ENCODE results near the gene DBNL. TPM values are rescaled to one million over a fixed set of nuclear protein-coding genes. Genes with fewer than 3 reads are reported as not detected.
"Not testable (repeated sequence)": the region's sequence is repeated elsewhere in the genome, so short reads cannot be mapped to it uniquely, and the experiment has no call there.

Gene DBNL
- total and polyA plus RNA-seq, 2 donors (not counting 1 experiment from before 2014, with no cell fraction given), result 335 to 386 TPM

GRCh38 chr7:44022069-44022468, 22.4 kb upstream of the DBNL start:
- H3K27me3 Mint-ChIP-seq; H3K4me3 ChIP-seq (ENCODE audit: control extremely low read depth in 1 of 5, extremely low read depth in 1 of 5, insufficient read depth in 1 of 5, low read depth in 2 of 5, low read length in 4 of 5); H3K27ac ChIP-seq (ENCODE audit: low read length in 2 of 2); H3K9me3 ChIP-seq (ENCODE audit: control extremely low read depth in 1 of 3, control insufficient read depth in 2 of 3, insufficient read depth in 1 of 3, low read length in 2 of 3); POLR2A ChIA-PET; H3K27ac Mint-ChIP-seq; intact Hi-C loops (cut with micrococcal nuclease); ATAC-seq (ENCODE audit: low read depth); H2AFZ ChIP-seq (ENCODE audit: insufficient read depth, low read depth, low read length, poor library complexity, severe bottlenecking); H3K4me3 Mint-ChIP-seq; DNase-seq; H3K36me3 ChIP-seq (replicated peaks in 1 of 2; ENCODE audit: control extremely low read depth in 1 of 2, control insufficient read depth in 1 of 2, extremely low read depth in 1 of 2, insufficient read depth in 2 of 2, low read length in 1 of 2); H4K20me1 ChIP-seq (ENCODE audit: control insufficient read depth, insufficient read depth, low read length, poor library complexity, severe bottlenecking); H3K9me3 Mint-ChIP-seq (ENCODE audit: insufficient read depth); H3K27me3 ChIP-seq (replicated peaks in 1 of 4; ENCODE audit: control extremely low read depth in 1 of 4, control insufficient read depth in 3 of 4, insufficient read depth in 4 of 4, low read length in 3 of 4); H3K4me2 ChIP-seq (replicated peaks; ENCODE audit: low read depth, low read length, poor library complexity, severe bottlenecking); H3K9ac ChIP-seq (ENCODE audit: low read length); H3K79me2 ChIP-seq (ENCODE audit: control insufficient read depth, insufficient read depth, low read length): not testable (repeated sequence)
- 90% methylated on average over 3 of the region's 7 CpGs for WGBS (ENCODE audit: insufficient coverage)
- CTCF ChIA-PET, result interaction anchor here (1.4 to 3.1 kb wide), 2 partner anchors 58 to 175 kb away, joined by 4 to 15 read pairs; no protein-coding TSS in a partner anchor
- H3K4me1 Mint-ChIP-seq, result peaks cover 17% of the 10 kb centered on the region
- H3K4me1 ChIP-seq (ENCODE audit: control insufficient read depth in 2 of 2, insufficient read depth in 2 of 2, low read length in 2 of 2), result peaks cover 4 to 27% of the 10 kb centered on the region in 2 donors

GRCh38 chr7:44022796-44023467, 21.6 kb upstream of the DBNL start:
- peaks cover 4 to 23% of the 10 kb centered on the region in 2 donors for H3K4me1 ChIP-seq (ENCODE audit: control insufficient read depth in 2 of 2, insufficient read depth in 2 of 2, low read length in 2 of 2)
- intact Hi-C loops (cut with micrococcal nuclease); H3K27ac ChIP-seq (ENCODE audit: low read length in 2 of 2); POLR2A ChIA-PET; H3K9me3 Mint-ChIP-seq (ENCODE audit: insufficient read depth); H3K4me2 ChIP-seq (replicated peaks; ENCODE audit: low read depth, low read length, poor library complexity, severe bottlenecking); CTCF ChIA-PET; H3K4me3 ChIP-seq (ENCODE audit: control extremely low read depth in 1 of 5, extremely low read depth in 1 of 5, insufficient read depth in 1 of 5, low read depth in 2 of 5, low read length in 4 of 5); H3K9me3 ChIP-seq (ENCODE audit: control extremely low read depth in 1 of 3, control insufficient read depth in 2 of 3, insufficient read depth in 1 of 3, low read length in 2 of 3); H3K9ac ChIP-seq (ENCODE audit: low read length); H3K27me3 ChIP-seq (replicated peaks in 1 of 4; ENCODE audit: control extremely low read depth in 1 of 4, control insufficient read depth in 3 of 4, insufficient read depth in 4 of 4, low read length in 3 of 4); DNase-seq; H2AFZ ChIP-seq (ENCODE audit: insufficient read depth, low read depth, low read length, poor library complexity, severe bottlenecking); H3K27ac Mint-ChIP-seq; H3K27me3 Mint-ChIP-seq; ATAC-seq (ENCODE audit: low read depth); H3K79me2 ChIP-seq (ENCODE audit: control insufficient read depth, insufficient read depth, low read length); H4K20me1 ChIP-seq (ENCODE audit: control insufficient read depth, insufficient read depth, low read length, poor library complexity, severe bottlenecking); H3K36me3 ChIP-seq (replicated peaks in 1 of 2; ENCODE audit: control extremely low read depth in 1 of 2, control insufficient read depth in 1 of 2, extremely low read depth in 1 of 2, insufficient read depth in 2 of 2, low read length in 1 of 2); H3K4me3 Mint-ChIP-seq: not testable (repeated sequence)
- peaks cover 15% of the 10 kb centered on the region for H3K4me1 Mint-ChIP-seq
- no CpG with 5 or more reads among the region's 6 CpGs for WGBS (ENCODE audit: insufficient coverage)

- H3K36me3 ChIP-seq (replicated peaks in 1 of 2; ENCODE audit: control extremely low read depth in 1 of 2, control insufficient read depth in 1 of 2, extremely low read depth in 1 of 2, insufficient read depth in 2 of 2, low read length in 1 of 2); H3K79me2 ChIP-seq (ENCODE audit: control insufficient read depth, insufficient read depth, low read length); H3K4me3 ChIP-seq (ENCODE audit: control extremely low read depth in 1 of 5, extremely low read depth in 1 of 5, insufficient read depth in 1 of 5, low read depth in 2 of 5, low read length in 4 of 5); H3K9ac ChIP-seq (ENCODE audit: low read length); POLR2A ChIA-PET; H3K4me1 Mint-ChIP-seq; H3K9me3 Mint-ChIP-seq (ENCODE audit: insufficient read depth); H3K27ac ChIP-seq (ENCODE audit: low read length in 2 of 2); H3K27me3 ChIP-seq (replicated peaks in 1 of 4; ENCODE audit: control extremely low read depth in 1 of 4, control insufficient read depth in 3 of 4, insufficient read depth in 4 of 4, low read length in 3 of 4); H3K27ac Mint-ChIP-seq; H3K4me3 Mint-ChIP-seq; H2AFZ ChIP-seq (ENCODE audit: insufficient read depth, low read depth, low read length, poor library complexity, severe bottlenecking); H4K20me1 ChIP-seq (ENCODE audit: control insufficient read depth, insufficient read depth, low read length, poor library complexity, severe bottlenecking); ATAC-seq (ENCODE audit: low read depth); intact Hi-C loops (cut with micrococcal nuclease); H3K4me1 ChIP-seq (ENCODE audit: control insufficient read depth in 2 of 2, insufficient read depth in 2 of 2, low read length in 2 of 2); H3K27me3 Mint-ChIP-seq; DNase-seq; H3K9me3 ChIP-seq (ENCODE audit: control extremely low read depth in 1 of 3, control insufficient read depth in 2 of 3, insufficient read depth in 1 of 3, low read length in 2 of 3); CTCF ChIA-PET; H3K4me2 ChIP-seq (replicated peaks; ENCODE audit: low read depth, low read length, poor library complexity, severe bottlenecking): not testable (repeated sequence)
- no CpG with 5 or more reads among the region's 11 CpGs for WGBS (ENCODE audit: insufficient coverage)
Measured at GRCh38 chr7:44029433-44029832, 15.1 kb upstream of the DBNL start.

- CTCF ChIA-PET; H2AFZ ChIP-seq (ENCODE audit: insufficient read depth, low read depth, low read length, poor library complexity, severe bottlenecking); H3K4me2 ChIP-seq (replicated peaks; ENCODE audit: low read depth, low read length, poor library complexity, severe bottlenecking); H3K27me3 Mint-ChIP-seq; H3K9me3 Mint-ChIP-seq (ENCODE audit: insufficient read depth); H3K9ac ChIP-seq (ENCODE audit: low read length); DNase-seq; H3K9me3 ChIP-seq (ENCODE audit: control extremely low read depth in 1 of 3, control insufficient read depth in 2 of 3, insufficient read depth in 1 of 3, low read length in 2 of 3); H3K4me1 Mint-ChIP-seq; intact Hi-C loops (cut with micrococcal nuclease); H3K27ac ChIP-seq (ENCODE audit: low read length in 2 of 2); H3K27me3 ChIP-seq (replicated peaks in 1 of 4; ENCODE audit: control extremely low read depth in 1 of 4, control insufficient read depth in 3 of 4, insufficient read depth in 4 of 4, low read length in 3 of 4); H3K36me3 ChIP-seq (replicated peaks in 1 of 2; ENCODE audit: control extremely low read depth in 1 of 2, control insufficient read depth in 1 of 2, extremely low read depth in 1 of 2, insufficient read depth in 2 of 2, low read length in 1 of 2); H3K79me2 ChIP-seq (ENCODE audit: control insufficient read depth, insufficient read depth, low read length); POLR2A ChIA-PET; ATAC-seq (ENCODE audit: low read depth); H3K4me3 ChIP-seq (ENCODE audit: control extremely low read depth in 1 of 5, extremely low read depth in 1 of 5, insufficient read depth in 1 of 5, low read depth in 2 of 5, low read length in 4 of 5); H4K20me1 ChIP-seq (ENCODE audit: control insufficient read depth, insufficient read depth, low read length, poor library complexity, severe bottlenecking); H3K4me3 Mint-ChIP-seq; H3K4me1 ChIP-seq (ENCODE audit: control insufficient read depth in 2 of 2, insufficient read depth in 2 of 2, low read length in 2 of 2); H3K27ac Mint-ChIP-seq: not testable (repeated sequence)
- no CpG with 5 or more reads among the region's 5 CpGs for WGBS (ENCODE audit: insufficient coverage)
Measured at GRCh38 chr7:44030029-44030428, 14.5 kb upstream of the DBNL start.
